Measurements from ENCODE around the gene GMCL1.
"Not testable (repeated sequence)": the region's sequence is repeated elsewhere in the genome, so short reads cannot be mapped to it uniquely, and the experiment has no call there.

Gene GMCL1

DNA sequence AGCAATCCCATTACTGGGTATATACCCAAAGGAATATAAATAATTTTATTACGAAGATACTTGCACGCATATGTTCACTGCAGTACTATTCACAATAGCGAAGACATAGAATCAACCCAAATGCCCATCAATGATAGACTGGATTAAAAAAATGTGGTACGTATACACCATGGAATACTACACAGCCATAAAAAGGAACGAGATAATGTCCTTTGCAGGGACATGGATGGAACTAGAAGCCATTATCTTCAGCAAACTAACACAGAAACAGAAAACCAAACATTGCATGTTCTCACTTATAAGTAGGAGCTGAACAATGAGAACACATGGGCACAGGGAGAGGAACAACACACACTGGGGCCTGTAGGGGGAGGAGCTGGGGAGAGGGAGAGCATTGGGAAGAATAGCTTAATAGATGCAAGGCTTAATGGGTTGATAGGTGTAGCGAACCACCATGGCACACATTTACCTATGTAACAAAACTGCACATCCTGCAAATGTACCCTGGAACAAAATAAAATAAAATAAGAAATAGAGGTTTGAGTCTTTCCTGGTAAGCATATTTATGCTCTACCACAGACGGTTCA, 63.5 kb downstream of the GMCL1 start:
- H3K4me1 ChIP-seq (ENCODE audit: control insufficient read depth in 5 of 5, insufficient read depth in 5 of 5, low read length in 5 of 5) = peaks cover 0 to 31% (median 19%) of the 10 kb centered on the region in 5 donors
- H3K9me3 ChIP-seq (ENCODE audit: control insufficient read depth in 5 of 5, low read length in 5 of 5); H3K27me3 ChIP-seq (ENCODE audit: control insufficient read depth in 5 of 5, insufficient read depth in 4 of 5, low read length in 5 of 5); H3K9ac ChIP-seq (ENCODE audit: low read length in 5 of 5); H3K27ac ChIP-seq (ENCODE audit: low read depth, low read length): not testable (repeated sequence)
- H3K36me3 ChIP-seq (ENCODE audit: control insufficient read depth in 5 of 5, insufficient read depth in 5 of 5, low read length in 5 of 5) = peaks cover 7 to 20% (median 11%) of the 10 kb centered on the region in 5 donors
- peak overlapping the region in 3 of 5 donors; percentile 83 to 99 (median 94) for H3K4me3 ChIP-seq (ENCODE audit: low read depth in 1 of 5, low read length in 5 of 5)

DNA sequence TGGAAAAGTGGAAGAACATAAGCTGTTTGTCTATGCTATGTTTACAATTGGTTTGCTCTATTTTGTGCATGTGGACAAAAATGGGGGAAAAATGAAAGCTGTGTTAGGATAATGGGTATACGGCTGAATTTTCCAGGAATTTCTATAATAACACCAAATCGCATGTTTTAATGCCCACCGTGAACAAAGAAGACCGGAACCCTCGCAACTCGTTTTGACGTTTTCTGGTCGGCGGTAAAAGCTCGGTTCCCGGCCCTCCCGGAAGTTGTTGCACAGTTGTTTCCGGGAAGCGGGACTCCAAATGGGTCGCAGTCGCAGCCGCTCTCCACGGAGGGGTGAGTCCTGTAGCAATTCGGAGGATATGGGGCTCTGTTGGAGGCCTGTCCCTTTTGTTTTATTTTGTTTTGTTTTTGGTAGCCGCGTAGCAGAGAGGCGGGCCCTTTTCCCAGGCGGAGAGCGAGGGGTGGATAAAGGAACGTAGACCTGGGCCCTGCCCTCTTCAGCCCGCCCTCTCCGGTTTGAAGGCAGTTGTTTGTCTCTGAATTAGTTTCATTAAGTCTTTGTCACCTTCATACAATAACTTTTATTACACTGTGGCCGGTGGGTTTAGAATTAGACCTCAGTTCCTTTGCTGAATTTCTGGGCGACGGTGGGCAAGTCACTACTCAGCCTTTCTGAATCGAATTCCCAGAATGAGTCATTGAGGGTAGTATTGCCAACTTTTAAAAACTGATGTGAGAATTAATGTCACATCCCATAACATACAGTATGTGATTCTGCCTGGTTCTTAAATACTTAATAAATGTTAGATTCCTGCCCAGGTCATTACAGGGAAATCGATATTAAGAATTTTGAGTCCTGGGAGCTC, 64.5 kb downstream of the GMCL1 start, which contains the start of gene SNRNP27:
Gene SNRNP27, plus strand, starts transcription at position 273 of the 868 bp plus-strand sequence. Its CDS starts 29 bp downstream, at position 302.
- Histone ChIP-seq H3K9me3 (ENCODE audit: control insufficient read depth in 5 of 5, low read length in 5 of 5) (peaks cover 0 to 7% (median 3%) of the 10 kb centered on the region in 5 donors), H3K4me3 (ENCODE audit: low read depth in 1 of 5, low read length in 5 of 5) (peak within 1 kb of the TSS; percentile 83 to 99 (median 86)), H3K9ac (ENCODE audit: low read length in 5 of 5) (peak within 1 kb of the TSS; percentile 94 to 100 (median 98)), H3K27me3 (ENCODE audit: control insufficient read depth in 5 of 5, insufficient read depth in 4 of 5, low read length in 5 of 5) (no peaks in the 10 kb centered on the region), H3K36me3 (ENCODE audit: control insufficient read depth in 5 of 5, insufficient read depth in 5 of 5, low read length in 5 of 5) (peaks cover 15 to 30% (median 18%) of the 10 kb centered on the region in 5 donors), H3K27ac (ENCODE audit: low read depth, low read length) (peak within 1 kb of the TSS; percentile 100), H3K4me1 (ENCODE audit: control insufficient read depth in 5 of 5, insufficient read depth in 5 of 5, low read length in 5 of 5) (peaks cover 0 to 31% (median 19%) of the 10 kb centered on the region in 5 donors)

DNA sequence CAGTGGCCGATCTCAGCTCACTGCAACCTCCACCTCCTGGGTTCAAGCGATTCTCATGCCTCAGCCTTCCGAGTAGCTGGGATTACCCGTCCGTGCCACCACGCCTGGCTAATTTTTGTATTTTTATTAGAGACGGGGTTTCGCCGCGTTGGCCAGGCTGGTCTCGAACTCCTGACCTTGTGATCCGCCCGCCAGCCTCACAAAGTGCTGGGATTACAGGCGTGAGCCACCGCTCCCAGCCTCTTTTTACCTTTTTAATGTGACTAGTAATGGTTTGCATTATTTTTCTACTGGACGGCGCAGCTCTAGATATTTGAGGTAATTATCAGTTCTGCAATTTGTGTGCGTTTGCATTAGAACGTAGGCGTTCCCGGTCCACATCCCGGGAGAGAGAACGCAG, 65.3 kb downstream of the GMCL1 start:
- H3K9ac ChIP-seq (ENCODE audit: low read length in 5 of 5) = peak overlapping the region; percentile 26 to 100 (median 98)
- H3K9me3 ChIP-seq (ENCODE audit: control insufficient read depth in 5 of 5, low read length in 5 of 5); H3K27me3 ChIP-seq (ENCODE audit: control insufficient read depth in 5 of 5, insufficient read depth in 4 of 5, low read length in 5 of 5): not testable (repeated sequence)
- H3K27ac ChIP-seq (ENCODE audit: low read depth, low read length) = peak overlapping the region; percentile 100
- H3K36me3 ChIP-seq (ENCODE audit: control insufficient read depth in 5 of 5, insufficient read depth in 5 of 5, low read length in 5 of 5) = peaks cover 18 to 35% (median 24%) of the 10 kb centered on the region in 5 donors
- H3K4me1 ChIP-seq (ENCODE audit: control insufficient read depth in 5 of 5, insufficient read depth in 5 of 5, low read length in 5 of 5) = peaks cover 0 to 31% (median 19%) of the 10 kb centered on the region in 5 donors
- peak overlapping the region; percentile 83 to 99 (median 86) for H3K4me3 ChIP-seq (ENCODE audit: low read depth in 1 of 5, low read length in 5 of 5)

DNA sequence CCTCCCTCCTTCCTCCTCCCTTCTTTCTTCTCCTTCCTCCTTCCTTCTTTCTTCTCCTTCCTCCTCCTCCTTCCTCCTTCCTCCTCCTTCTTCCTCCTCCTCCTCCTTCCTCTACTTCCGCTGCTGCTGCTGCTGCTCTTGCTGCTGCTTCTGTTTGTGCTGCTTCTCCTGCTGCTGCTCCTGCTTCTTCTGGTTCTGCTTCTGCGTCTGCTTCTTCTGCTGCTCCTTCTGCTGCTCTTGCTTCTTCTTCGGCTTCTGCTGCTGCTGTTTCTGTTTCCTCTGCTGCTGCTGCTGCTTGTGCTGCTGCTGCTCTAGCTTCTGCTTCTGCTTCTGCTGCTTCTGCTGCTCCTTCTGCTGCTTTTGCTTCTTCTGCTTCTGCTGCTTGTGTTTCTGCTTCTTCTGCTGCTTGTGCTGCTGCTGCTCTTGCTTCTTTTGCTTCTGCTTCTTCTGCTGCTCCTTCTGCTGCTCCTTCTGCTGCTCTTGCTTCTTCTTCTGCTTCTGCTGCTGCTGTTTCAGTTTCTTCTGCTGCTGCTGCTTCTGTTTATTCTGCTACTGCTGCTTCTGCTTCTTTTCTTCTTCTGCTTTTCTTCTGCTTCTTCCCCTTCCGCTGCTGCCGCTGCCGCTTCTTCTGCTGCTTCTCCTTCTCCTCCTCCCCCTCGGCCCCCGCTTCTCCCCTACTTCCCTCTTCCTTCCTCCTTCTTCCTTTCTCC, 72.9 kb downstream of the GMCL1 start:
- Histone ChIP-seq H3K27ac (ENCODE audit: low read depth, low read length) (no peak overlapping the region), H3K9ac (ENCODE audit: low read length in 5 of 5) (peak overlapping the region in 1 of 5 donors; percentile 53), H3K36me3 (ENCODE audit: control insufficient read depth in 5 of 5, insufficient read depth in 5 of 5, low read length in 5 of 5) (peaks cover 32 to 68% (median 43%) of the 10 kb centered on the region in 5 donors), H3K27me3 (ENCODE audit: control insufficient read depth in 5 of 5, insufficient read depth in 4 of 5, low read length in 5 of 5) (no peaks in the 10 kb centered on the region), H3K9me3 (ENCODE audit: control insufficient read depth in 5 of 5, low read length in 5 of 5) (no peaks in the 10 kb centered on the region), H3K4me1 (ENCODE audit: control insufficient read depth in 5 of 5, insufficient read depth in 5 of 5, low read length in 5 of 5) (peaks cover 3 to 28% (median 23%) of the 10 kb centered on the region in 5 donors), H3K4me3 (ENCODE audit: low read depth in 1 of 5, low read length in 5 of 5) (peak overlapping the region; percentile 10 to 45 (median 36))

- Histone ChIP-seq H3K9me3 (ENCODE audit: control insufficient read depth in 5 of 5, low read length in 5 of 5) (no peaks in the 10 kb centered on the region), H3K36me3 (ENCODE audit: control insufficient read depth in 5 of 5, insufficient read depth in 5 of 5, low read length in 5 of 5) (peaks cover 32 to 70% (median 35%) of the 10 kb centered on the region in 5 donors), H3K9ac (ENCODE audit: low read length in 5 of 5) (peak overlapping the region in 1 of 5 donors; percentile 24), H3K27me3 (ENCODE audit: control insufficient read depth in 5 of 5, insufficient read depth in 4 of 5, low read length in 5 of 5) (no peaks in the 10 kb centered on the region), H3K4me3 (ENCODE audit: low read depth in 1 of 5, low read length in 5 of 5) (no peak overlapping the region), H3K27ac (ENCODE audit: low read depth, low read length) (no peak overlapping the region), H3K4me1 (ENCODE audit: control insufficient read depth in 5 of 5, insufficient read depth in 5 of 5, low read length in 5 of 5) (peaks cover 2 to 9% (median 7%) of the 10 kb centered on the region in 5 donors)
These were observed 77.8 kb downstream of the GMCL1 start for GRCh38 chr2:69907216-69907615.

GRCh38 chr2:69911985-69912563, 82.6 kb downstream of the GMCL1 start:
- Histone ChIP-seq H3K9ac (ENCODE audit: low read length in 5 of 5) (peak overlapping the region in 2 of 5 donors; percentile 21 to 28), H3K4me1 (ENCODE audit: control insufficient read depth in 5 of 5, insufficient read depth in 5 of 5, low read length in 5 of 5) (peaks cover 4 to 26% (median 21%) of the 10 kb centered on the region in 5 donors), H3K36me3 (ENCODE audit: control insufficient read depth in 5 of 5, insufficient read depth in 5 of 5, low read length in 5 of 5) (peaks cover 20 to 42% (median 27%) of the 10 kb centered on the region in 5 donors), H3K9me3 (ENCODE audit: control insufficient read depth in 5 of 5, low read length in 5 of 5) (no peaks in the 10 kb centered on the region), H3K27me3 (ENCODE audit: control insufficient read depth in 5 of 5, insufficient read depth in 4 of 5, low read length in 5 of 5) (no peaks in the 10 kb centered on the region), H3K27ac (ENCODE audit: low read depth, low read length) (peak overlapping the region; percentile 76), H3K4me3 (ENCODE audit: low read depth in 1 of 5, low read length in 5 of 5) (no peak overlapping the region)

GRCh38 chr2:69914164-69914949, 84.9 kb downstream of the GMCL1 start:
- H3K27me3 ChIP-seq (ENCODE audit: control insufficient read depth in 5 of 5, insufficient read depth in 4 of 5, low read length in 5 of 5) = no peaks in the 10 kb centered on the region
- H3K27ac ChIP-seq (ENCODE audit: low read depth, low read length) = peak overlapping the region; percentile 97
- no peaks in the 10 kb centered on the region for H3K9me3 ChIP-seq (ENCODE audit: control insufficient read depth in 5 of 5, low read length in 5 of 5)
- peak overlapping the region; percentile 61 to 92 (median 68) for H3K4me3 ChIP-seq (ENCODE audit: low read depth in 1 of 5, low read length in 5 of 5)
- peaks cover 6 to 23% (median 13%) of the 10 kb centered on the region in 5 donors for H3K36me3 ChIP-seq (ENCODE audit: control insufficient read depth in 5 of 5, insufficient read depth in 5 of 5, low read length in 5 of 5)
- H3K9ac ChIP-seq (ENCODE audit: low read length in 5 of 5) = peak overlapping the region; percentile 31 to 93 (median 83)
- peaks cover 4 to 37% (median 30%) of the 10 kb centered on the region in 5 donors for H3K4me1 ChIP-seq (ENCODE audit: control insufficient read depth in 5 of 5, insufficient read depth in 5 of 5, low read length in 5 of 5)

GRCh38 chr2:69914950-69915945, 85.8 kb downstream of the GMCL1 start, which contains the start of gene MXD1:
Gene MXD1 (plus strand): TSS chr2:69915109. CDS start chr2:69915331, 222 bp downstream.
- H3K27me3 ChIP-seq (ENCODE audit: control insufficient read depth in 5 of 5, insufficient read depth in 4 of 5, low read length in 5 of 5) = no peaks in the 10 kb centered on the region
- H3K36me3 ChIP-seq (ENCODE audit: control insufficient read depth in 5 of 5, insufficient read depth in 5 of 5, low read length in 5 of 5) = peaks cover under 1 to 23% (median 9%) of the 10 kb centered on the region in 5 donors
- no peaks in the 10 kb centered on the region for H3K9me3 ChIP-seq (ENCODE audit: control insufficient read depth in 5 of 5, low read length in 5 of 5)
- H3K9ac ChIP-seq (ENCODE audit: low read length in 5 of 5) = peak within 1 kb of the TSS; percentile 33 to 93 (median 84)
- H3K27ac ChIP-seq (ENCODE audit: low read depth, low read length) = peak within 1 kb of the TSS; percentile 97
- H3K4me3 ChIP-seq (ENCODE audit: low read depth in 1 of 5, low read length in 5 of 5) = peak within 1 kb of the TSS; percentile 62 to 92 (median 77)
- peaks cover 4 to 37% (median 30%) of the 10 kb centered on the region in 5 donors for H3K4me1 ChIP-seq (ENCODE audit: control insufficient read depth in 5 of 5, insufficient read depth in 5 of 5, low read length in 5 of 5)
